Endodermal cell (in vitro differentiated cells): ENCODE data around the gene GLT1D1. TPM values are rescaled to one million over a fixed set of nuclear protein-coding genes. Genes with fewer than 3 reads are reported as not detected.

Experiments
- DNase-seq: peaks from one replicate; pipeline ENCODE4 v3.0.0-alpha.2; 2017
- H3K27ac ChIP-seq: 2 replicates; pipeline ENCODE4 v1.5.1; 2013; ENCODE audit warnings: mild to moderate bottlenecking, low read depth, low read length, moderate library complexity
- H3K27me3 ChIP-seq: 2 replicates; pipeline ENCODE4 v1.6.1; 2013; ENCODE audit warnings: mild to moderate bottlenecking, low read length, moderate library complexity; ENCODE audit not compliant: insufficient read depth, control insufficient read depth, poor library complexity, severe bottlenecking
- H3K36me3 ChIP-seq: 2 replicates; pipeline ENCODE4 v1.7.0; 2013; ENCODE audit warnings: mild to moderate bottlenecking, low read length, moderate library complexity; ENCODE audit not compliant: control insufficient read depth, insufficient read depth
- H3K4me1 ChIP-seq: one replicate; pipeline ENCODE4 v1.7.0; 2013; ENCODE audit warnings: low read length; ENCODE audit not compliant: control insufficient read depth, insufficient read depth
- H3K4me3 ChIP-seq: 2 replicates; pipeline ENCODE4 v1.5.1; 2013; ENCODE audit warnings: mild to moderate bottlenecking, low read length, moderate library complexity
- H3K9ac ChIP-seq: 2 replicates; pipeline ENCODE4 v1.6.1; 2013; ENCODE audit warnings: mild to moderate bottlenecking, low read length, moderate library complexity; ENCODE audit not compliant: poor library complexity, severe bottlenecking; ENCODE audit errors: extremely low read depth
- H3K9me3 ChIP-seq: 2 replicates; pipeline ENCODE4 v1.6.1; 2013; ENCODE audit warnings: mild to moderate bottlenecking, low read length, moderate library complexity; ENCODE audit not compliant: control insufficient read depth
- H3K27ac Mint-ChIP-seq: 2 replicates; pipeline ENCODE4 v1.8.0; 2020; ENCODE audit warnings: mixed read lengths
- H3K27me3 Mint-ChIP-seq: 2 replicates; pipeline ENCODE4 v1.8.0; 2021; ENCODE audit warnings: mild to moderate bottlenecking, mixed read lengths; ENCODE audit not compliant: insufficient read depth
- H3K36me3 Mint-ChIP-seq: 2 replicates; pipeline ENCODE4 v1.8.0; 2020; ENCODE audit warnings: low read depth, mixed read lengths
- H3K4me1 Mint-ChIP-seq: 2 replicates; pipeline ENCODE4 v1.8.0; 2020; ENCODE audit warnings: mixed read lengths
- H3K4me3 Mint-ChIP-seq: 2 replicates; pipeline ENCODE4 v1.8.0; 2020; ENCODE audit warnings: mild to moderate bottlenecking, moderate library complexity, mixed read lengths
- H3K9me3 Mint-ChIP-seq: 2 replicates; pipeline ENCODE4 v1.8.0; 2020; ENCODE audit warnings: mild to moderate bottlenecking, mixed read lengths
- CTCF ChIP-seq: fragments of 200-600 bp; sonication (generic); conservative IDR thresholded peaks from 2 replicates; pipeline ENCODE4 v1.5.0; 2021; ENCODE audit warnings: antibody characterized with exemption, mild to moderate bottlenecking
- WGBS, 2 experiments: methylation state at CpG; one replicate each; pipeline versions ENCODE4 v1.1.5 to v1.1.7; 2013; ENCODE audit warnings: missing lambda C conversion rate in 2 of 2, mixed read lengths in 1 of 2; ENCODE audit not compliant: insufficient coverage in 1 of 2, insufficient read length in 1 of 2; 5-methylcytosine and 5-hydroxymethylcytosine counted together
- total RNA-seq, 2 donors: library from RNA; stranded (reverse); fragmentation: NEBNext Ultra II Directional in 1 of 2; extraction: Animal tissue kit (Norgen Biotek cat#: 25700) in 1 of 2; gene quantifications; 2 replicates in 1 of 2; 3 replicates in 1 of 2; pipeline ENCODE4 v1.2.1, GENCODE V29; 2021

GLT1D1 gene
- total RNA-seq, 2 donors from 2014 or later, result 23.8 to 25.4 TPM

GRCh38 chr12:128827724-128828123 is 25.6 kb upstream of the GLT1D1 start:
- Histone ChIP-seq H3K27me3 (no peaks in the 10 kb centered on the region), H3K4me1 (no peaks in the 10 kb centered on the region), H3K36me3 (peaks cover 4% of the 10 kb centered on the region), H3K9ac (no peak overlapping the region), H3K27ac (no peak overlapping the region), H3K9me3 (no peaks in the 10 kb centered on the region), H3K4me3 (no peak overlapping the region)
- TF ChIP-seq CTCF, result no peak
- Mint-ChIP-seq H3K4me3 (no peak overlapping the region), H3K9me3 (no peaks in the 10 kb centered on the region), H3K4me1 (peaks cover 6% of the 10 kb centered on the region), H3K27ac (no peak overlapping the region), H3K36me3 (peaks cover 17% of the 10 kb centered on the region), H3K27me3 (no peaks in the 10 kb centered on the region)
- no peak for DNase-seq
- WGBS, 2 experiments, result 100% methylated on average over 2 of the region's 2 CpGs

- Histone ChIP-seq H3K4me1 (no peaks in the 10 kb centered on the region), H3K4me3 (no peak overlapping the region), H3K36me3 (peaks cover 4% of the 10 kb centered on the region), H3K27ac (no peak overlapping the region), H3K9me3 (no peaks in the 10 kb centered on the region), H3K9ac (no peak overlapping the region), H3K27me3 (no peaks in the 10 kb centered on the region)
- Mint-ChIP-seq H3K4me1 (peaks cover 1% of the 10 kb centered on the region), H3K27ac (no peak overlapping the region), H3K9me3 (no peaks in the 10 kb centered on the region), H3K36me3 (peaks cover 16% of the 10 kb centered on the region), H3K27me3 (no peaks in the 10 kb centered on the region), H3K4me3 (no peak overlapping the region)
- no peak for TF ChIP-seq CTCF
- no peak for DNase-seq
- 67 to 80% methylated on average over 3 to 8 of the region's 8 CpGs for WGBS, 2 experiments
These were observed 23.3 kb upstream of the GLT1D1 start for GRCh38 chr12:128829861-128830504.

GRCh38 chr12:128830505-128830893 is 22.8 kb upstream of the GLT1D1 start:
- H3K4me1 Mint-ChIP-seq, result no peaks in the 10 kb centered on the region
- Histone ChIP-seq H3K27me3 (no peaks in the 10 kb centered on the region), H3K27ac (no peak overlapping the region), H3K36me3 (peaks cover 4% of the 10 kb centered on the region), H3K9me3 (no peaks in the 10 kb centered on the region), H3K4me1 (no peaks in the 10 kb centered on the region), H3K4me3 (no peak overlapping the region), H3K9ac (no peak overlapping the region)
- H3K27ac Mint-ChIP-seq, result no peak overlapping the region
- no peak for DNase-seq
- peaks cover 16% of the 10 kb centered on the region for H3K36me3 Mint-ChIP-seq
- no peak overlapping the region for H3K4me3 Mint-ChIP-seq
- no peaks in the 10 kb centered on the region for H3K27me3 Mint-ChIP-seq
- 89 to 90% methylated on average over 2 to 7 of the region's 7 CpGs for WGBS, 2 experiments
- TF ChIP-seq CTCF, result no peak
- peaks cover 2% of the 10 kb centered on the region for H3K9me3 Mint-ChIP-seq
